ENCODE data around the gene SVIL.
A peak's percentile ranks its signal among the peaks of the same experiment; 100 is the strongest.

Gene SVIL

GRCh38 chr10:29668628-29669027, 33.9 kb upstream of the SVIL start:
- peaks cover 17% of the 10 kb centered on the region for H3K4me1 ChIP-seq (ENCODE audit: control insufficient read depth, insufficient read depth, low read length, unreplicated experiment)
- peaks cover 4% of the 10 kb centered on the region; the same call in 1 of the 2 replicates for H3K36me3 ChIP-seq (ENCODE audit: insufficient read depth, low read length)
- H3K4me3 ChIP-seq (ENCODE audit: low read depth, low read length): no peak overlapping the region
- H3K27ac ChIP-seq (ENCODE audit: low read depth, low read length): peak overlapping the region; percentile 74
- peaks cover 10% of the 10 kb centered on the region for H3K79me2 ChIP-seq (ENCODE audit: control insufficient read depth, insufficient read depth, low read length, unreplicated experiment)
- H3K27me3 ChIP-seq (ENCODE audit: insufficient read depth, low read length): no peaks in the 10 kb centered on the region
- H2AFZ ChIP-seq (ENCODE audit: low read length, unreplicated experiment): no peak overlapping the region

DNA sequence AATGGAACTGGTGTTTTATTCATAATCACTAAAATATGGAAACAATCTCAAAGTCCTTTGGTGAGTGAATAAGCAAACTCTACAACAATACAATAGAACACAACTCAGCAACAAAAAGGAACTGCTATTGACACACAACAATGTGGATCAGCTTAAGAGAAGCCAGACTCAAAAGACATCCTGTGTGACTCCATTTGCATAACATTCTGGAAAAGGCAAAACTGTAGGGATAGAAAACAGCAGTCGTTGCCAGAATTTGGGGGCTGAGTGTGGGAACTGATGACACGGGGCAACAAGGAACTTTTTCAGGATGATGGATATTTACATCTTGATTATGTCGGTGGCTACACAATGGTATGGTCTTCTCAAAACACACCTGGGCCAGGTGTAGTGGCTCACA, 32.4 kb upstream of the SVIL start:
- H2AFZ ChIP-seq (ENCODE audit: low read length, unreplicated experiment): no peak overlapping the region
- no peak overlapping the region for H3K4me3 ChIP-seq (ENCODE audit: low read depth, low read length)
- H3K36me3 ChIP-seq (ENCODE audit: insufficient read depth, low read length): peaks cover 4% of the 10 kb centered on the region; the same call in 1 of the 2 replicates
- peaks cover 17% of the 10 kb centered on the region for H3K4me1 ChIP-seq (ENCODE audit: control insufficient read depth, insufficient read depth, low read length, unreplicated experiment)
- H3K27ac ChIP-seq (ENCODE audit: low read depth, low read length): no peak overlapping the region
- H3K27me3 ChIP-seq (ENCODE audit: insufficient read depth, low read length): no peaks in the 10 kb centered on the region
- peaks cover 15% of the 10 kb centered on the region for H3K79me2 ChIP-seq (ENCODE audit: control insufficient read depth, insufficient read depth, low read length, unreplicated experiment)

- Histone ChIP-seq H3K36me3 (ENCODE audit: insufficient read depth, low read length) (peaks cover 4% of the 10 kb centered on the region; the same call in 1 of the 2 replicates), H3K27me3 (ENCODE audit: insufficient read depth, low read length) (no peaks in the 10 kb centered on the region), H2AFZ (ENCODE audit: low read length, unreplicated experiment) (no peak overlapping the region), H3K4me3 (ENCODE audit: low read depth, low read length) (no peak overlapping the region), H3K79me2 (ENCODE audit: control insufficient read depth, insufficient read depth, low read length, unreplicated experiment) (peaks cover 20% of the 10 kb centered on the region), H3K27ac (ENCODE audit: low read depth, low read length) (no peak overlapping the region), H3K4me1 (ENCODE audit: control insufficient read depth, insufficient read depth, low read length, unreplicated experiment) (peaks cover 22% of the 10 kb centered on the region)
Measured at GRCh38 chr10:29666201-29666600, 31.4 kb upstream of the SVIL start.

GRCh38 chr10:29663718-29664117, 28.9 kb upstream of the SVIL start:
- H3K27me3 ChIP-seq (ENCODE audit: insufficient read depth, low read length): no peaks in the 10 kb centered on the region
- no peak overlapping the region for H3K4me3 ChIP-seq (ENCODE audit: low read depth, low read length)
- H3K27ac ChIP-seq (ENCODE audit: low read depth, low read length): no peak overlapping the region
- peaks cover 22% of the 10 kb centered on the region for H3K79me2 ChIP-seq (ENCODE audit: control insufficient read depth, insufficient read depth, low read length, unreplicated experiment)
- H3K36me3 ChIP-seq (ENCODE audit: insufficient read depth, low read length): no peaks in the 10 kb centered on the region
- no peak overlapping the region for H2AFZ ChIP-seq (ENCODE audit: low read length, unreplicated experiment)
- peaks cover 30% of the 10 kb centered on the region for H3K4me1 ChIP-seq (ENCODE audit: control insufficient read depth, insufficient read depth, low read length, unreplicated experiment)

DNA sequence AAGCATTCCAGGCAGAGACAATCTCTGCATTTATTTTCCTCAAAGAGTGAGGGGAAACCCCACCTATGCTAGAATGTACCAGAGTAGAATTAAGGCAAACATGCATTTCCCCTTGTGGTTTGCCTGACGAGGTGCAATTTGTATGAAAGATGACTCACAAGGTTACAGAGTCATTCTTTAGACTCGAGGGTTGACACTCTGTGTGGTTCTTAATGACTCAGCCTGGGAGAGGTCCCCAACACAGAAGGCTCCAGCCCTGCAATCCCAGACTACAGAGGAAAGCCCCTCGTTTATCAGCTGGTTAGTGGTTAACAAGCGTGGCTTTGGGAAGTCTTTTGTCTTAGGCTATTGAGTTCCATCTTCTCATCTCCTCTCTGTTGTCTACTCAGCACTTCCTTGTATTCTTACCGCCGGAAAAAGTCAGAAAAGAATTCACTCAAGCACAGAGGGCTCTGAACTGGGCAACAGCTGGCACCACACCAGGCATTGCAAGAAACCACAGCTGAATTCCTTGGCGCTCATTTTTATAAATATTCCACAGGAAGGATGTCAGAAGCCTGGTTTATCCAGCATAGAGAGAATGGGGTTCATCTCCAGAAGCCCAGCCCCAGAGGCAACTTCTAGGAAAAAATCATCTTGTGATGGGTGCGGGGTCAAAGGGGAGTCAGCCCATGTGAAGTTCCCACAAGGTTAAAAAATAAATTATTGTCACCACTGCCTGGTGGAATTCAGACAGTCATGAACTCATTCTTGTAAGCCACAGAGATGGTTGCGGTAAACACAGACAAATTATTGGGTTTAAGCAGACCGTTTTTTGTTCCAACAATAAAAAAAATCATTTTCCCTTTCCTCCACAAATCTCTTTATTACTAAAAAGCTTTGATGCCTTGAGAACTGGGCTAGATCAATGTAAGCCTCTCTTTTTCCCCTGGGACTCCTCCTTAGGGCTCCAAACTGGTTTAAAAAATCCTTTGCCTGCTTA, 24.5 kb upstream of the SVIL start:
- Histone ChIP-seq H3K4me1 (ENCODE audit: control insufficient read depth, insufficient read depth, low read length, unreplicated experiment) (peaks cover 33% of the 10 kb centered on the region), H2AFZ (ENCODE audit: low read length, unreplicated experiment) (no peak overlapping the region), H3K27ac (ENCODE audit: low read depth, low read length) (peak overlapping the region; percentile 90), H3K36me3 (ENCODE audit: insufficient read depth, low read length) (peaks cover 29% of the 10 kb centered on the region), H3K79me2 (ENCODE audit: control insufficient read depth, insufficient read depth, low read length, unreplicated experiment) (peaks cover 22% of the 10 kb centered on the region), H3K27me3 (ENCODE audit: insufficient read depth, low read length) (no peaks in the 10 kb centered on the region), H3K4me3 (ENCODE audit: low read depth, low read length) (peak overlapping the region; percentile 21)

DNA sequence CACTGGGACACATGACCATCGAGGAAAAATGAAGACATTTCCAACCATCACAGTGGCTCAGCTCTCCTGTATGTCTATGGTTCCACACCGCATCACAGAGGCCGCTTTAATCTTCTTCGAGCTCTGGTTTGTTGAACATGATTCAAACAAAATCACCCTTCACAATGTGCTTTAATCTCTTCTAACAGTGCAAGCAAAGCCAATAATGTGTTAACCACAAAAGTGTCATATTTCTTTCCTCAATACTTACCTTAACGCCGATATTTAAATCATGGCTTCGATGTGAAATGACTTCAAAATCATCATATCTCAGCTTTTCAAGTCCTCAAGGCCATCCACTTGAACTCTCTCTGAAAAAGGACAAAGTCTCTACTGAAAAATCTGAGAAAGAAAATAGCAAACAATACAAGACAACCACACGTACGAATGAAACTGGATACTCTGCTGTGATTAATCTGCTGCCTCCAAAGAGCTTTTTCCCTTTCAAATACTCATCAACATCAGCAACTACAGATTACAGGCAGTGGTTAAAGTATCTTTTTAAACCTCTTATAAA, 23.0 kb upstream of the SVIL start:
- Histone ChIP-seq H3K4me1 (ENCODE audit: control insufficient read depth, insufficient read depth, low read length, unreplicated experiment) (peaks cover 33% of the 10 kb centered on the region), H3K27ac (ENCODE audit: low read depth, low read length) (peak overlapping the region; percentile 90), H3K27me3 (ENCODE audit: insufficient read depth, low read length) (no peaks in the 10 kb centered on the region)

GRCh38 chr10:29656451-29656992, 21.8 kb upstream of the SVIL start:
- Histone ChIP-seq H3K79me2 (ENCODE audit: control insufficient read depth, insufficient read depth, low read length, unreplicated experiment) (peaks cover 15% of the 10 kb centered on the region), H3K27me3 (ENCODE audit: insufficient read depth, low read length) (no peaks in the 10 kb centered on the region)

More for the DNA sequence above, 23.0 kb upstream of the SVIL start:
- no peak overlapping the region for H2AFZ ChIP-seq (ENCODE audit: low read length, unreplicated experiment)
- peaks cover 22% of the 10 kb centered on the region for H3K79me2 ChIP-seq (ENCODE audit: control insufficient read depth, insufficient read depth, low read length, unreplicated experiment)
- peaks cover 29% of the 10 kb centered on the region for H3K36me3 ChIP-seq (ENCODE audit: insufficient read depth, low read length)
- H3K4me3 ChIP-seq (ENCODE audit: low read depth, low read length): no peak overlapping the region

GRCh38 chr10:29652192-29652591, 17.4 kb upstream of the SVIL start:
- H3K79me2 ChIP-seq (ENCODE audit: control insufficient read depth, insufficient read depth, low read length, unreplicated experiment): no peaks in the 10 kb centered on the region
- H3K4me1 ChIP-seq (ENCODE audit: control insufficient read depth, insufficient read depth, low read length, unreplicated experiment): peaks cover 31% of the 10 kb centered on the region
- H2AFZ ChIP-seq (ENCODE audit: low read length, unreplicated experiment): no peak overlapping the region
- H3K36me3 ChIP-seq (ENCODE audit: insufficient read depth, low read length): peaks cover 24% of the 10 kb centered on the region
- no peaks in the 10 kb centered on the region for H3K27me3 ChIP-seq (ENCODE audit: insufficient read depth, low read length)
- H3K27ac ChIP-seq (ENCODE audit: low read depth, low read length): no peak overlapping the region
- no peak overlapping the region for H3K4me3 ChIP-seq (ENCODE audit: low read depth, low read length)

More at GRCh38 chr10:29656451-29656992, 21.8 kb upstream of the SVIL start:
- H3K4me3 ChIP-seq (ENCODE audit: low read depth, low read length): no peak overlapping the region
- H3K27ac ChIP-seq (ENCODE audit: low read depth, low read length): no peak overlapping the region
- H2AFZ ChIP-seq (ENCODE audit: low read length, unreplicated experiment): no peak overlapping the region
- peaks cover 31% of the 10 kb centered on the region for H3K4me1 ChIP-seq (ENCODE audit: control insufficient read depth, insufficient read depth, low read length, unreplicated experiment)
- H3K36me3 ChIP-seq (ENCODE audit: insufficient read depth, low read length): peaks cover 33% of the 10 kb centered on the region

DNA sequence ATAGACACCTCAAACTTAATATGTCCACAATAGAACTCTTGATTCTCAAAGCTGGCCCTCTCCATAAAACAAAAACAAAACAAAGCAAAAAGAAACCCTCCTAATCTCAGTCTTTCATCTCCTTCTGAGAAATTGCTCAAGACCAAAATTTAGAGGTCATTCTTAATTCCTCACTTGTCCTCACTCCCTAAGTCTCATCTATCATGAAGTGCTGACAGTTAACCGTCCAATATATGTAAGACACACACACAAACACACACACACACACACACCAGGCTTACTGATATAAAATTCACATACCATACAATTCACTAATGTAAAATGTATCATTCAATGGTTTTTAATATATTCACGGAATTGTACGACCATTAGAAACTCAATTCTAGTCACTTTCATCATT, 17.0 kb upstream of the SVIL start:
- Histone ChIP-seq H2AFZ (ENCODE audit: low read length, unreplicated experiment) (no peak overlapping the region), H3K36me3 (ENCODE audit: insufficient read depth, low read length) (peaks cover 20% of the 10 kb centered on the region), H3K27ac (ENCODE audit: low read depth, low read length) (no peak overlapping the region), H3K27me3 (ENCODE audit: insufficient read depth, low read length) (no peaks in the 10 kb centered on the region), H3K4me3 (ENCODE audit: low read depth, low read length) (no peak overlapping the region), H3K4me1 (ENCODE audit: control insufficient read depth, insufficient read depth, low read length, unreplicated experiment) (peaks cover 35% of the 10 kb centered on the region), H3K79me2 (ENCODE audit: control insufficient read depth, insufficient read depth, low read length, unreplicated experiment) (no peaks in the 10 kb centered on the region)

DNA sequence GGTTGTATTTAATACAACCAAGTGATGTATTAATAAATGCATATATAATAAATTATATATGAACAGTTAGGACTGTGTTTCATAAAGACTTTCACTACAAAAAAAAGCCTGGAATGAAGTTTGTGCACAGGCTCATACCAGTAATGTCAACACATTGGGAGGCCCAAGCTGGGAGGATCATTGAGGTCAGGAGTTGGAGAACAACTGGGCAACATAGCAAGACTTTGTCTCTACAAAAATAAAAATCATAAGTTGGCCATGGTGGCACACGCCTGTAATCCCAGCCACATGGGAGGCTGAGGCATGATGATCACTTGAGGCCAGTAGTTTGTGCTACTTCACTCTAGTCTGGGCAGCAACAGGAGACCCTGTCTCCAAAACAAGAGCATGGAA, 15.8 kb upstream of the SVIL start:
- no peaks in the 10 kb centered on the region for H3K27me3 ChIP-seq (ENCODE audit: insufficient read depth, low read length)
- no peaks in the 10 kb centered on the region for H3K79me2 ChIP-seq (ENCODE audit: control insufficient read depth, insufficient read depth, low read length, unreplicated experiment)
- H3K4me1 ChIP-seq (ENCODE audit: control insufficient read depth, insufficient read depth, low read length, unreplicated experiment): peaks cover 47% of the 10 kb centered on the region

More for the DNA sequence above, 15.8 kb upstream of the SVIL start:
- Histone ChIP-seq H3K27ac (ENCODE audit: low read depth, low read length) (peak overlapping the region; percentile 87), H3K36me3 (ENCODE audit: insufficient read depth, low read length) (peaks cover 12% of the 10 kb centered on the region), H2AFZ (ENCODE audit: low read length, unreplicated experiment) (no peak overlapping the region), H3K4me3 (ENCODE audit: low read depth, low read length) (no peak overlapping the region)

Data from ACC112 (cell line).